ENCODE measurements around the gene LBHD2. TPM values are rescaled to one million over a fixed set of nuclear protein-coding genes. Genes with fewer than 3 reads are reported as not detected.
A peak's percentile ranks its signal among the peaks of the same experiment; 100 is the strongest.

Gene LBHD2
- total and polyA plus RNA-seq, 10 of the 15 experiments (the other 5 are each of a cell fraction or from before 2014, with no cell fraction given) = not detected

DNA sequence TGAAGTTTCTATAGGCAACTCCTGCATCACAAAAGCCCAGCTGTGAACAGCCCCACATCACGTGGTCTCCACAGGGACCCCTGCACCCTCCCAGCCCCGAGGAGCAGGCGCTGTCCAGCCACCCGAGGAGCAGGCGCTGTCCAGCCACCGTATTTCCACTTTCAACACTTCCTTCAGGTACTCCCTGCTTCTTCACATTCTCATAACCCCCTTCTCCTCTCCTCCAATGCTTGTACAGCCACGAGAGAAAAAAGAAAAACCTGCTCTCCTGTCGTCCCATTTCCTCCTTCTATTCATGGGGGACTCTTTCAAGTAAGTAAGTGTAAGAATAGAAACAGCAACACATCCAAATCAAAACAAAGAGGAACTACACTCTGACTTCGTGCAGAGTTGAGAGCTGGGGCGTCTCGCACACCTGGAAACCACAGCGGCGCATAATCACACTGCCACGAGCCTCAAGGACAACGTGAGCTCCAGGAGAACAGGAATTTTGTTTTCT lies 38.6 kb upstream of the LBHD2 start (continued):
- TF ChIP-seq NFIC (IDR thresholded peaks at IDR 0.05; ENCODE audit: low read depth, low read length) (no peak), FOS (IDR thresholded peaks at IDR 0.05; ENCODE audit: borderline replicate concordance, extremely low read depth, insufficient read length) (no peak), ESRRA (IDR thresholded peaks at IDR 0.05; ENCODE audit: low read length) (no peak), ASH2L (IDR thresholded peaks at IDR 0.05; ENCODE audit: borderline replicate concordance, low read depth) (no peak), SMAD1 (IDR thresholded peaks at IDR 0.05; ENCODE audit: low read depth, partially characterized antibody) (no peak), PAX8 (IDR thresholded peaks at IDR 0.05) (no peak), IRF4 (IDR thresholded peaks at IDR 0.05; ENCODE audit: low read depth, low read length) (no peak), ZNF274 (IDR thresholded peaks at IDR 0.05; ENCODE audit: insufficient read depth, insufficient read length) (no peak), DPF2 (IDR thresholded peaks at IDR 0.05) (0 out of 2 replicates have a peak, but pooled peaks have one; percentile 31), TARDBP (IDR thresholded peaks at IDR 0.05; ENCODE audit: borderline replicate concordance) (no peak), EGR1 (IDR thresholded peaks at IDR 0.05; ENCODE audit: borderline replicate concordance in 1 of 2, low read depth in 2 of 2, low read length in 2 of 2) (no peak), KDM1A (IDR thresholded peaks at IDR 0.05; ENCODE audit: borderline replicate concordance) (no peak), NR2F1 (conservative IDR thresholded peaks at IDR 0.05) (no peak), RBBP5 (conservative IDR thresholded peaks at IDR 0.05) (no peak), BCL11A (IDR thresholded peaks at IDR 0.05; ENCODE audit: low read depth, low read length) (no peak), PAX5 (IDR thresholded peaks at IDR 0.05; ENCODE audit: borderline replicate concordance, low read depth, low read length) (no peak), HDAC2 (IDR thresholded peaks at IDR 0.05) (no peak), ETV6 (conservative IDR thresholded peaks at IDR 0.05 in 1 of 2, IDR thresholded peaks at IDR 0.05 in 1 of 2; ENCODE audit: borderline replicate concordance in 1 of 2, low read depth in 1 of 2) (no peak), RFX5 (IDR thresholded peaks at IDR 0.05; ENCODE audit: low read depth, low read length) (no peak), TCF7 (IDR thresholded peaks at IDR 0.05; ENCODE audit: borderline replicate concordance) (no peak), PML (IDR thresholded peaks at IDR 0.05; ENCODE audit: low read length) (no peak), NRF1 (conservative IDR thresholded peaks at IDR 0.05; ENCODE audit: low read depth, low read length) (no peak), SRF (IDR thresholded peaks at IDR 0.05; ENCODE audit: low read depth in 2 of 2, low read length in 2 of 2) (no peak)
- TF ChIP-seq, protein P1, sequence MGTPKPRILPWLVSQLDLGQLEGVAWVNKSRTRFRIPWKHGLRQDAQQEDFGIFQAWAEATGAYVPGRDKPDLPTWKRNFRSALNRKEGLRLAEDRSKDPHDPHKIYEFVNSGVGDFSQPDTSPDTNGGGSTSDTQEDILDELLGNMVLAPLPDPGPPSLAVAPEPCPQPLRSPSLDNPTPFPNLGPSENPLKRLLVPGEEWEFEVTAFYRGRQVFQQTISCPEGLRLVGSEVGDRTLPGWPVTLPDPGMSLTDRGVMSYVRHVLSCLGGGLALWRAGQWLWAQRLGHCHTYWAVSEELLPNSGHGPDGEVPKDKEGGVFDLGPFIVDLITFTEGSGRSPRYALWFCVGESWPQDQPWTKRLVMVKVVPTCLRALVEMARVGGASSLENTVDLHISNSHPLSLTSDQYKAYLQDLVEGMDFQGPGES (IDR thresholded peaks at IDR 0.05) = no peak
- TF ChIP-seq, protein P2, sequence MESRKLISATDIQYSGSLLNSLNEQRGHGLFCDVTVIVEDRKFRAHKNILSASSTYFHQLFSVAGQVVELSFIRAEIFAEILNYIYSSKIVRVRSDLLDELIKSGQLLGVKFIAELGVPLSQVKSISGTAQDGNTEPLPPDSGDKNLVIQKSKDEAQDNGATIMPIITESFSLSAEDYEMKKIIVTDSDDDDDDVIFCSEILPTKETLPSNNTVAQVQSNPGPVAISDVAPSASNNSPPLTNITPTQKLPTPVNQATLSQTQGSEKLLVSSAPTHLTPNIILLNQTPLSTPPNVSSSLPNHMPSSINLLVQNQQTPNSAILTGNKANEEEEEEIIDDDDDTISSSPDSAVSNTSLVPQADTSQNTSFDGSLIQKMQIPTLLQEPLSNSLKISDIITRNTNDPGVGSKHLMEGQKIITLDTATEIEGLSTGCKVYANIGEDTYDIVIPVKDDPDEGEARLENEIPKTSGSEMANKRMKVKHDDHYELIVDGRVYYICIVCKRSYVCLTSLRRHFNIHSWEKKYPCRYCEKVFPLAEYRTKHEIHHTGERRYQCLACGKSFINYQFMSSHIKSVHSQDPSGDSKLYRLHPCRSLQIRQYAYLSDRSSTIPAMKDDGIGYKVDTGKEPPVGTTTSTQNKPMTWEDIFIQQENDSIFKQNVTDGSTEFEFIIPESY (IDR thresholded peaks at IDR 0.05) = no peak
- TF ChIP-seq, protein P3, sequence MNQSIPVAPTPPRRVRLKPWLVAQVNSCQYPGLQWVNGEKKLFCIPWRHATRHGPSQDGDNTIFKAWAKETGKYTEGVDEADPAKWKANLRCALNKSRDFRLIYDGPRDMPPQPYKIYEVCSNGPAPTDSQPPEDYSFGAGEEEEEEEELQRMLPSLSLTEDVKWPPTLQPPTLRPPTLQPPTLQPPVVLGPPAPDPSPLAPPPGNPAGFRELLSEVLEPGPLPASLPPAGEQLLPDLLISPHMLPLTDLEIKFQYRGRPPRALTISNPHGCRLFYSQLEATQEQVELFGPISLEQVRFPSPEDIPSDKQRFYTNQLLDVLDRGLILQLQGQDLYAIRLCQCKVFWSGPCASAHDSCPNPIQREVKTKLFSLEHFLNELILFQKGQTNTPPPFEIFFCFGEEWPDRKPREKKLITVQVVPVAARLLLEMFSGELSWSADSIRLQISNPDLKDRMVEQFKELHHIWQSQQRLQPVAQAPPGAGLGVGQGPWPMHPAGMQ (IDR thresholded peaks at IDR 0.05; ENCODE audit: borderline replicate concordance) = no peak
- TF ChIP-seq, protein P4, sequence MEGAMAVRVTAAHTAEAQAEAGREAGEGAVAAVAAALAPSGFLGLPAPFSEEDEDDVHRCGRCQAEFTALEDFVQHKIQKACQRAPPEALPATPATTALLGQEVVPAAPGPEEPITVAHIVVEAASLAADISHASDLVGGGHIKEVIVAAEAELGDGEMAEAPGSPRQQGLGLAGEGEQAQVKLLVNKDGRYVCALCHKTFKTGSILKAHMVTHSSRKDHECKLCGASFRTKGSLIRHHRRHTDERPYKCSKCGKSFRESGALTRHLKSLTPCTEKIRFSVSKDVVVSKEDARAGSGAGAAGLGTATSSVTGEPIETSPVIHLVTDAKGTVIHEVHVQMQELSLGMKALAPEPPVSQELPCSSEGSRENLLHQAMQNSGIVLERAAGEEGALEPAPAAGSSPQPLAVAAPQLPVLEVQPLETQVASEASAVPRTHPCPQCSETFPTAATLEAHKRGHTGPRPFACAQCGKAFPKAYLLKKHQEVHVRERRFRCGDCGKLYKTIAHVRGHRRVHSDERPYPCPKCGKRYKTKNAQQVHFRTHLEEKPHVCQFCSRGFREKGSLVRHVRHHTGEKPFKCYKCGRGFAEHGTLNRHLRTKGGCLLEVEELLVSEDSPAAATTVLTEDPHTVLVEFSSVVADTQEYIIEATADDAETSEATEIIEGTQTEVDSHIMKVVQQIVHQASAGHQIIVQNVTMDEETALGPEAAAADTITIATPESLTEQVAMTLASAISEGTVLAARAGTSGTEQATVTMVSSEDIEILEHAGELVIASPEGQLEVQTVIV (IDR thresholded peaks at IDR 0.05; ENCODE audit: borderline replicate concordance, partially characterized antibody) = no peak
